Panc1 (cell line): ENCODE measurements around the gene HSD17B14. TPM values are rescaled to one million over a fixed set of nuclear protein-coding genes. Genes with fewer than 3 reads are reported as not detected.

Experiments
- ATAC-seq: fragments of 200-7000 bp; cut with Tn5 transposase; 2 replicates; pipeline ENCODE4 v1.9.1; 2020; ENCODE audit warnings: mild to moderate bottlenecking, moderate library complexity
- BruUV-seq: library from RNA; stranded (reverse); fragments of 400-500 nt; replicated peaks from 2 replicates; lab custom pipeline; 2021; lab: Mats Ljungman, UMichigan
- CTCF ChIA-PET: fragments of 300-600 bp; sonication (Branson Sonifier 250); formaldehyde crosslinking; loops from one replicate; lab custom pipeline; 2022; ENCODE audit warnings: antibody characterized with exemption; lab: Charles Lee
- POLR2A ChIA-PET: fragments of 300-600 bp; sonication (Branson Sonifier 250); formaldehyde crosslinking; loops from one replicate; lab custom pipeline; 2022; ENCODE audit warnings: antibody characterized with exemption; lab: Charles Lee
- DNase-seq: peaks from one replicate; pipeline ENCODE4 v3.0.0-alpha.2; 2010; ENCODE audit warnings: low read depth, low spot score
- H3K27ac ChIP-seq: 2 replicates; pipeline ENCODE4 v1.5.1; 2011; ENCODE audit warnings: mild to moderate bottlenecking, low read length, inconsistent platforms
- H3K27me3 ChIP-seq: fragments of 200-500 bp; sonication (Bioruptor generic); 2 replicates; pipeline ENCODE4 v1.6.0; 2014; ENCODE audit warnings: low read length, inconsistent platforms; ENCODE audit not compliant: control insufficient read depth, insufficient read depth
- H3K36me3 ChIP-seq: fragments of 200-500 bp; sonication (Bioruptor generic); 2 replicates; pipeline ENCODE4 v1.5.1; 2014; ENCODE audit warnings: inconsistent platforms, mild to moderate bottlenecking, low read length, moderate library complexity; ENCODE audit not compliant: control insufficient read depth, insufficient read depth
- H3K4me1 ChIP-seq: 2 replicates; pipeline ENCODE4 v1.5.1; 2011; ENCODE audit warnings: inconsistent platforms, mild to moderate bottlenecking, low read length, moderate library complexity; ENCODE audit not compliant: control insufficient read depth, insufficient read depth
- H3K4me3 ChIP-seq, 2 experiments: 2 replicates each; pipeline ENCODE4 v1.5.1; 2011 to 2012; ENCODE audit warnings: low read depth in 2 of 2, low read length in 2 of 2, mild to moderate bottlenecking in 2 of 2, inconsistent platforms in 1 of 2, moderate library complexity in 1 of 2
- H3K9me3 ChIP-seq: fragments of 200-500 bp; sonication (Bioruptor generic); 2 replicates; pipeline ENCODE4 v1.5.1; 2014; ENCODE audit warnings: low read depth, mild to moderate bottlenecking, inconsistent platforms, low read length, moderate library complexity; ENCODE audit not compliant: control insufficient read depth, insufficient read depth
- POLR2AphosphoS5 ChIP-seq: IDR thresholded peaks from 2 replicates; pipeline ENCODE4 v1.6.1; 2012; ENCODE audit warnings: mild to moderate bottlenecking, low read depth, low read length, moderate library complexity
- REST ChIP-seq, 2 experiments: IDR thresholded peaks; 2 replicates each; pipeline ENCODE4 v1.6.1; 2011 to 2012; ENCODE audit warnings: low read depth in 2 of 2, control low read depth in 1 of 2, low read length in 1 of 2, mild to moderate bottlenecking in 1 of 2, moderate library complexity in 1 of 2; ENCODE audit not compliant: insufficient read depth in 1 of 2
- SIN3A ChIP-seq: IDR thresholded peaks from 2 replicates; pipeline ENCODE4 v1.6.1; 2012; ENCODE audit warnings: low read depth, mild to moderate bottlenecking, low read length, moderate library complexity, borderline replicate concordance; ENCODE audit not compliant: insufficient read depth
- TCF7L2 ChIP-seq: IDR thresholded peaks from 2 replicates; pipeline ENCODE4 v1.6.1; 2011; ENCODE audit warnings: mild to moderate bottlenecking, low read depth, low read length, inconsistent platforms
- in situ Hi-C: cut with HindIII; loops from 2 replicates; pipeline ENCODE4 v1.10.0; 2016; ENCODE audit warnings: low sequenced_read_pairs, low pct_unique_long_range_greater_than_20kb
- intact Hi-C: fragments of 100-400 bp; cut with micrococcal nuclease; formaldehyde crosslinking; loops from one replicate; pipeline ENCODE4 v1.10.0; 2022; ENCODE audit not compliant: unreplicated experiment
- total RNA-seq: library from RNA; stranded (reverse); gene quantifications from one replicate; pipeline ENCODE4 v1.2.1, GENCODE V29; 2021; ENCODE audit not compliant: unreplicated experiment
- TF ChIP-seq, protein P1 (sequence below): fragments of 450-650 bp; IDR thresholded peaks from 2 replicates; pipeline ENCODE4 v1.5.1; 2017; ENCODE audit warnings: mild to moderate bottlenecking

HSD17B14 gene
- total RNA-seq, 1 experiment from 2014 or later: 20.8 TPM

- Histone ChIP-seq H3K4me3 (no peak overlapping the region), H3K27me3 (no peaks in the 10 kb centered on the region), H3K4me1 (peaks cover 12% of the 10 kb centered on the region), H3K36me3 (no peaks in the 10 kb centered on the region), H3K27ac (no peak overlapping the region), H3K9me3 (no peaks in the 10 kb centered on the region)
- no peak for ATAC-seq
- intact Hi-C loops (no loop called here), in situ Hi-C loops (no loop called here)
- POLR2A ChIA-PET: no interaction called here
- TF ChIP-seq TCF7L2 (no peak), POLR2AphosphoS5 (no peak), SIN3A (no peak)
- TF ChIP-seq, protein P1, sequence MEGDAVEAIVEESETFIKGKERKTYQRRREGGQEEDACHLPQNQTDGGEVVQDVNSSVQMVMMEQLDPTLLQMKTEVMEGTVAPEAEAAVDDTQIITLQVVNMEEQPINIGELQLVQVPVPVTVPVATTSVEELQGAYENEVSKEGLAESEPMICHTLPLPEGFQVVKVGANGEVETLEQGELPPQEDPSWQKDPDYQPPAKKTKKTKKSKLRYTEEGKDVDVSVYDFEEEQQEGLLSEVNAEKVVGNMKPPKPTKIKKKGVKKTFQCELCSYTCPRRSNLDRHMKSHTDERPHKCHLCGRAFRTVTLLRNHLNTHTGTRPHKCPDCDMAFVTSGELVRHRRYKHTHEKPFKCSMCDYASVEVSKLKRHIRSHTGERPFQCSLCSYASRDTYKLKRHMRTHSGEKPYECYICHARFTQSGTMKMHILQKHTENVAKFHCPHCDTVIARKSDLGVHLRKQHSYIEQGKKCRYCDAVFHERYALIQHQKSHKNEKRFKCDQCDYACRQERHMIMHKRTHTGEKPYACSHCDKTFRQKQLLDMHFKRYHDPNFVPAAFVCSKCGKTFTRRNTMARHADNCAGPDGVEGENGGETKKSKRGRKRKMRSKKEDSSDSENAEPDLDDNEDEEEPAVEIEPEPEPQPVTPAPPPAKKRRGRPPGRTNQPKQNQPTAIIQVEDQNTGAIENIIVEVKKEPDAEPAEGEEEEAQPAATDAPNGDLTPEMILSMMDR: no peak
- no TSS peak for BruUV-seq
- CTCF ChIA-PET: interaction anchor here (0.6 kb wide), 1 partner anchor 279 kb away, joined by 6 read pairs; no protein-coding TSS in a partner anchor
- no peak for DNase-seq
Measured at GRCh38 chr19:48866692-48867091, 30.4 kb upstream of the HSD17B14 start.

DNA sequence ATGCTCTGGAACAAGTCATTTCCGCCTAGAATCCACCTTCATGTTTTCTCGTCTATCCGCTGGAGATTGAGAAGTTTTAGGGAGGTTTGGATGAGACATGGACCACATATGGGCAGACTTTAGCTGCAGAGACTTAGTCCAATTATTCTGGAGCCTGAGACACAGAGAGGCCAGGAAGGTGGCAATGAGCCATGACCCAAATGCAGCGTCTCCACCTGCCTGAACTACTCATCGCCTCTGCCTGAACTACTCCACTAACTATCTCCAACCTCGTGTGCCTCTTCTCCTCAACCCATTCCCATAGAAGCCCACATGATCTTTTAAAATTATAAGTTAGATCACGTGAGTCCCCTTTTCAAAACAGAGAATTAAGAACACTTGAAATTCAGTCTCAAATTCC, 26.5 kb upstream of the HSD17B14 start:
- intact Hi-C loops: no loop called here
- no peak overlapping the region for H3K27ac ChIP-seq
- no peaks in the 10 kb centered on the region for H3K36me3 ChIP-seq
- no peak overlapping the region for H3K4me3 ChIP-seq
- ChIA-PET CTCF (no interaction called here), POLR2A (no interaction called here)
- DNase-seq (no peak), ATAC-seq (no peak)
- in situ Hi-C loops: no loop called here
- no peaks in the 10 kb centered on the region for H3K27me3 ChIP-seq
- TF ChIP-seq TCF7L2: no peak
- TF ChIP-seq SIN3A: no peak
- TF ChIP-seq, protein P1: no peak
- TF ChIP-seq REST (IDR thresholded peaks at IDR 0.05; ENCODE audit: insufficient read depth in 1 of 2, low read depth in 2 of 2, low read length in 1 of 2): no peak
- TF ChIP-seq POLR2AphosphoS5: no peak
- H3K4me1 ChIP-seq: no peaks in the 10 kb centered on the region
- no peaks in the 10 kb centered on the region for H3K9me3 ChIP-seq
- BruUV-seq: no TSS peak
